Hypothalamus (tissue), 51 donors: ENCODE data around the gene LANCL1.

ENCODE experiments used
- DNase-seq, 51 donors: peaks; one replicate each; lab custom pipeline; 2025; lab: John Stamatoyannopoulos, UW

The LANCL1 gene, protein sequence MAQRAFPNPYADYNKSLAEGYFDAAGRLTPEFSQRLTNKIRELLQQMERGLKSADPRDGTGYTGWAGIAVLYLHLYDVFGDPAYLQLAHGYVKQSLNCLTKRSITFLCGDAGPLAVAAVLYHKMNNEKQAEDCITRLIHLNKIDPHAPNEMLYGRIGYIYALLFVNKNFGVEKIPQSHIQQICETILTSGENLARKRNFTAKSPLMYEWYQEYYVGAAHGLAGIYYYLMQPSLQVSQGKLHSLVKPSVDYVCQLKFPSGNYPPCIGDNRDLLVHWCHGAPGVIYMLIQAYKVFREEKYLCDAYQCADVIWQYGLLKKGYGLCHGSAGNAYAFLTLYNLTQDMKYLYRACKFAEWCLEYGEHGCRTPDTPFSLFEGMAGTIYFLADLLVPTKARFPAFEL

DNA sequence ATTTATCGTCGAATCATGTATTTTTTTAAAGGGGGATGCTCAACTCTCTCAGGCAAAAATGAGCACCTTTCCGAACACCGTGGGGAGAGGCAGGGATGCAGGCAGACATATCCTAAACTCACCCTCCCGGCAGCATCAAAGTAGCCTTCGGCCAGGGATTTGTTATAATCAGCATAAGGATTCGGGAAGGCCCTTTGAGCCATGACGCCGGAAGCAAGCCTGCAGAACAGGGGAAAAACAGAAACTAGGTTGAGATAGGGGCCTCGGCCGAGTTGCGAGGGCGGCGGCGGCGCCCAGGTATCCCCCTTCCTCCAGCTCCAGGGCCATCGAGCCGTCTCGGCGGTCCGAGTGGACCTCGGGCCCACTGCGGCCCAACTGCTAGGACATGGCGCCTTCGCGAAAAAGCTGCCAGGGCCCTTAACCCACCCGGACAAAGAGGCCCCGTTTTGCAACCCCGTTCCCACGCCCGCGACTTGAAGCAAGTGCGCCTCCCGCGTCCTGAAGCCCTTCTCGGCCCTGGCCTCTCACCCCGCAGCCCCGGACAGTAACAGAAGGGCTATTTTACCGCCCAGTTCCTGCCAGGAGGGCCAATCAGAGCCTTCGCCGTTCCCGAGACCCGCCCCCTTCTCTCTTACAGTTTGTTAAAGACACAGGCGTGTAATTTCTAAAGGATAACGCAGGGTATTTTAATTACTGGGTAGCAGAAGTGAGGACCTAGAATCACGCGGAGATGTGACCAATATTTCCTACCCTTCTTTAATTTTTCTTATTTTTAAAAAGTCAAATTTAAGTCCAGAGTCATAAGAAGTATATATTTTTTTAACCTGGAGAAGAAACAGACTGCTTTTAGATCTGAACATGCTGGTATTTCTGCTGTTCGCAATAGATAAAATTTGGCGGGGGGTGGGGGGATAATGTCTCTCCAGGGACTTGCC lies at the start of gene LANCL1:
LANCL1 (minus strand) TSS at position 566 of the 935 bp plus-strand sequence; CDS start at position 203, 363 bp downstream.
- peak; percentile 48 to 97 (median 89) for DNase-seq

DNA sequence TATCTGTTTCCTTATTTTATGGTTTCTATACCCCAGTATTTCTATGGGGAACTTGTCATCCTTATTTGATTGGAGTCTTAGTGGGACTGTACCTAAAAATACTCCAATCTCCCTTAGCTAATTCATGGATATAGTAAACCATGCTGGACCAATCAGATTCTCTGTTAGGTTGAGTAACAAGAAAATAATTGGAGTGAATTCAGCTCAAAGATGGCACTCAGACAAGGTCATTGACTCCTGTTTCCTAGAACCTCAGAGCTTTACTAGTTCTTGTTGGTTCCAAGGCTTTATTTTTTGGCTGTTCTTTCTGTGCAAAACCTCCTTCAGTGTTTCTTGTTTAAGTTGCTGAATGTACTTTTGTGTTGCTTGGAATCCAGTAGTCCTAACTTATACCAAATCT lies 48.0 kb upstream of the LANCL1 start:
- DNase-seq = no peak

DNA sequence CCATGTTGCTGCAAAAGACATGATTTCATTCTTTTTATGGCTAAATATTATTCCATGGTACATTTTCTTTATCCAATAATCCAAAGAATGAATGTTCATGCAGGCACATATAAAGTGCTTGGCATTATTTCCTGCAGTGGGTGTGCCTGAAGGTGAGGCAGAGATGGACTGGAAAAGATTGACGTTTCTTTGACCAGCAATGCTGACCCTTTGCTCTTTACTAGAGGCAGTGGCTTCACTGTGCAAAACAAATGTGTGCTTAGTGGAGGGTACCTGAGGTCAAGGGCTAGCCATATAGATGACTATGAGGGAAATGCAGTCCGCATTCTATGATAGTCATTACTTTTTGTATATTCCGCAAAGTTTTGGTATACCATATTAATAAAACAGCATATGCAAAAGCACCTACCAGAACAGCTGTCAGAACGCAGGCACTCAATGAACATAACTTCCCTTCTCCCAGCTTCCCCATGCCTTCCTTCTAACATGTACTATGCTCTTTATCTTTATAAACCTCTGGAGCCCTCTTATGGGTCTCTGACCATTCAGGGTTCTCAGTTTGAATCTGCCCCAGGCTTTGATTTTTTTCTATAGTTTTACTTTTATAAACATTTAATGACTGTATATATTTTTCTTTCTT lies 47.2 kb upstream of the LANCL1 start:
- DNase-seq = no peak

DNA sequence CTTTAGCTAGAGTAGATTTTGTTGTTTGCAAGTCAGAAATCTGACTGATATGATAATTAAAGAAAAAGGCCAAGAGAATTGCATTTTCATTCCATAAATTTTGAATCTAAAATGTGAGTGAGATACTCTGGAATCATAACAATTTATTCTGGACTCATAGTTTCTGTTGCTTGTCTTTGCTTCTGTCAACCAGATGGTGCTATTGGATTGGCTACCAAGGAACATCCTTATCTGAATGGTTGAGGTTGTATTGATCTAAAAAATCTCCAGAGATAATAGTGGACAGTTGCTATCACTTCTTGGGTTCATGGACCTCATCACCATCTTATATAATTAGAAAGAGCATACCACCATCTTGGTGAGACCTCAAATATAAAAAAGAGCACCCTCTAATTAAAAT lies 45.8 kb upstream of the LANCL1 start:
- DNase-seq = no peak

DNA sequence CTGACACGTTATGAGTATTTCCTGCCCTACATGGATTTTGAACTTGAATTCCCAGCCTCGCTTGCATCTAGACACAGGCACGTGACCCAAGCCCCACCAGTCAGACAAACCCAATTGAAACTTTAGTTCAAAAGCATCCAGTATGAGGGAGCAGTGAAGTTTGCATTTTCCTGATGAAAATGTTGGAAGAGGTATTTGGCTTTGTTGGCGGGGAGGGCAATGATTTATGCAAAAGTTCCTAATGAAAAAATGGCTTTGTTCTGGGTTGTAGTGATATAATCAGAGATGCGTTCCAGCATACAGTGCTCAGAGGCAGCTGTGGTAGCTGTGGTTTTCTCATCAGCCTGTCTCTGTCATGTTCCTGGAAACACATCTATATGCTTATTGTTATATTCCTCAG lies 43.0 kb upstream of the LANCL1 start:
- DNase-seq = peak in 8 of 51 donors; percentile 5 to 62 (median 20)

DNA sequence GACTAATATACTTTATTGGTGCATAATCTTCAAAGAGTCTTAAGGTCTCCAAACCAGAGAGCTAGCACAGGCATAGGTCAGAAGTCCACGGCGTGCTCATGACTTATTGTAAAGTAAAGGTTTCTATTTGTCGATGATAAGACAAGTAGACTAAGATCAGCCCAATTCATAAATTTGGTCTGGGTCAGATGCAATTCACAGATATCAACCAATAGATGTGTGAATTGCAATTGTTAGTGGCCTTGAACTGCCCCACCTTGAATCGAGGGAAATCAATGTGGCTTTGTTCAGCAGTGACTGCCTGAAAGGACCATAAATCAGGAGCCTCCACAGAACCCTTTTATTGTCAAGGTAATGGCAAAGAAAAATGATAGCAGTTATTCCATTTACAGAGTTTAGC lies 40.7 kb upstream of the LANCL1 start:
- DNase-seq = no peak

DNA sequence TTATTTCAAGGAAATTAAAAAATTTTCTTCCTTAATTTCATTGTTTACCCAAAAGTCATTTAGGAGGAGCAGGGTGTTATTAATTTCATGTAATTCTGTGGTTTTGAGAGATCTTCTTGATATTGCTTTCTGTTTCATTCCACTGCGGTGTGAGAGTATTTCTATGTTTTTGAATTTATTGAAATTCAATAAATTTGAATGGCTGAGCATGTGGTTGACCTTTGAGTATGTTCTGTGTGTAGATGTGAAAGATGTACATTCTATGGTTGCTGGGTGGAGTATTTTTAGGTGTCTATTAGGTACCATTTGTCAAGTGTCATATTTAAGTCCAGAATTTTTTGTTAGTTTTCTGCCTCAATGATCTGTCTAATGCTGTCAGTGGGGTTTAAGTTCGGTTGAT lies 39.4 kb upstream of the LANCL1 start:
- DNase-seq = no peak

DNA sequence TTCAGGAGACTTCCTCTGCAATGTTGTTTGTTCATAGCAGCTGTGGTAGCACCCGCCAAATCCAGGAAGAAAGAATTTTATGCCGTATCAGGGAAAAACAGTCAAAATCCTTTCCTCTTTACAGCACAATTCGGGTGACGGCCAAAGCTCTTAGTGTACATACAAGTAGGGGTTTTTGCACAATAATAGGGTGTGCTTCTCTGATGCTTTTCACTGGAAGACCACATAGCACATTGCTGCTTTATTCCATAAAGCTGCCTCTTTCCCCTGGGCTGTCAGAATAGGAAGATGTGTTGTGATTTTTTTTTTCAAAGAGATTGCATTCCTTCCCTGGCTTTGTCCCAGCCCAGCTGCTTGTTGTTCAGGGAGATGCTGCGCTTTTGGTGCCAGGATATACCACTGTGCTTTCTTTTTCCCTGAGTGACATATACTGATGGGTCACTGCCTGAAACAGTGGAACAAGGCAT lies 27.2 kb upstream of the LANCL1 start:
- peak in 34 of 51 donors; percentile 3 to 91 (median 54) for DNase-seq

DNA sequence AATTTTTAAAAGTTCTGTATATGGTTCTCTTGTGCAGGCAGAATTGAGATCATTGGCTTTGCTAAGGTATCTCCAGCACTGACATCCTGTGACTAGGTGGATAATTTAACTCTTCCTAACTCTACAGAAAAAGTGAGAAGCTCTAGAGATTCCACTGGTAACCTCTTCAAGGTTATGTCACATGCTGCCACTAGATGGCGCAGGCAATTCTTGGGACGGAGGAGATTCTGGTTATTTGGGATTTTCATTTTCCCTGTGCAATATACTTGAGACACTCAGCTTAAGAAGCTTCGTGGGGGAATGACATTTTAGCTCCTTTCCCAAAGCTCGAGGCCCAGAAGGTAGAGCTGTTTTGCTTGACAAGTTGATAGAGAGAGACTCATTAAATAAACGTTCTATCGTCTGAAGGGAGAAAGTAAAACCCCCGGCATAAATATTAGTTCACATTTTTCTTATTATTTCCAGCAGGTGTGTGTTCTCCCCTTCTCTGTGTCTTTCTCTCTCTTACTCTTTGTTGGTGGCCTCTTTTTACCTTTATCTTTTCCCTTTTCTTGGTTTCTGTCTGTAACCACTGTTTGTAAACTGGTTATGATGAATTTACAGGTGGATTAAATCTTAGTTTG lies 26.6 kb upstream of the LANCL1 start:
- DNase-seq = peak in 38 of 51 donors; percentile 3 to 80 (median 41)

DNA sequence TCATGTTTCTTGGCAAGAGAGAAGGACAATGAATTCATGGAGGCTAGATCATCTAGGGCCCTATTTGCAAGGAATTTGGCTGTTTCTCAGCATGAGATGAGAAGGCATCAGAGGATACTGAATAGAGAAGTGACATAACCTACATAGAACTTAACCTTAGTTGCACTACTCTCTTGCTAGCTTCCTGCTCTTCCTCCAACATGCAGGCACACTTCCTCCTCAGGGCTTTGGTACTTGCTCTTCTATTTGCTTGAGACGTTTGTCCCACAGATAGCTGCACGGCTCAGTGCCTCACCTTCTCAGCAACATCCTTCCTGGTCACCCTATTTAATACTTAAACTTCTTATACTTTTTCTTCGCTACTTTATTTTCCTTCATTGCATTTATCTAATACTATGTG lies 20.0 kb upstream of the LANCL1 start:
- DNase-seq = no peak

DNA sequence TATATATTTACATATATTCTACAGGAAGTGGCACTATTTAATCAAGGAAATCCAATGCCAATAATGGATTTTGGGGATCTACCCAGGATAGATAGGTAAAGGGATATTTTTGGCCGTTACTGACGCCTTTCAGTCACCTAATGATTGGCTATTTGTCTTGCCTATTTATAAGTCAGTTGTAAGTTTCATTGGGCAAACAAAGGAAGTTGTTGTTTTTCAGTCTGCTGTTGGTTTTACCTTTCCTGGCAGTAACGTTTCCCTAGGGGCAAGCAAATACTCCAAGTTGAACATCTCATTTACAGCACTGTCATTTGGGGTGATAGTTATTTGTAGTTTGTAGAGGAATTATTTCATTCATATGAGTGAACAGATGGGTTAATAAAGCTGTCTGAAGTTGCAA lies 17.0 kb upstream of the LANCL1 start:
- no peak for DNase-seq

DNA sequence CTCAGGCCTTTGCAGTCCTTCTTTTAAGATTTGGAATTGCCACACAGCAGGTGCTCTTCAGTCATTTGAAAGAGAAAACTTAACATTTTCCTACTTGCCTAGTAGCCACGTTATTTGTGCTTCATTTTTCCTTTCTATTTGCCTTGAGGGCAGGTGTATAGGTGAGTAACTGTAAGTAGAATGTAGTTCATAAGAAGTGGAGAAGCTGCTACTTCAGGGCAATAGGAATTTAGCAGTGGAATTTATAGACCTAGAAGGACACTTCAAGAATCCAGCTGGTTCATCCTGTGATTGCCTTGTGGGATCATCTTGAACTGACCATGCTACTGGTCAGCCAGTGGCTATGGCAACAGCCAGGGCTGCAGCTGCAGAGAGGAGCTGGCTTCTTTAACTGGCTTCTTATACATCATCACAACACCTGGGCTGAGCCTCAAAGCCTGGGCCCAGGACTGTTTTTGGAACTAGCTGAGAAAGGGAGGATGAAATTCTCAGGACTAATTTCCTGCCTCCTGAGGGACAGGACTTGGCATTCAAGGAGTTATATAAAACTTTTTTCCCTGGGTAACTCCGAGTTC lies 5.1 kb upstream of the LANCL1 start:
- DNase-seq = no peak

DNA sequence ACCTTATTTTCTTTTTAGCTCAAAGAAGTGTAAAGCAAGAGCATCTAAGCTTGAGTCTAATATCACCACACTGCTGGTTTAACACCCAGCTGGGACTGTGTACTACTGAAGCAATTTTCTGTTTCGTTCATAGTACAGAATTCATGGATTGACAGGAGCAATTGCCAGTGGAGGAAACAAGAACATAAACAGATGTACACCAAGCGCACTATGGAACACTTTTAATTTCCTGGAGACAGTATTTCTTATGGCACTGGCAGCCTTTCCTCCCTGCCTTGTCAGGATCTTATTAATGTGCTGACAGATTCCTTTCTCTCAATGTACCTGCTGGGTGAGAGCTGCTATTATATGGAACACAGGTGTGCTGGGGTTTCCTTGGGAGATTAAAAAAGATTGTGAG lies 4.2 kb upstream of the LANCL1 start:
- DNase-seq = no peak

DNA sequence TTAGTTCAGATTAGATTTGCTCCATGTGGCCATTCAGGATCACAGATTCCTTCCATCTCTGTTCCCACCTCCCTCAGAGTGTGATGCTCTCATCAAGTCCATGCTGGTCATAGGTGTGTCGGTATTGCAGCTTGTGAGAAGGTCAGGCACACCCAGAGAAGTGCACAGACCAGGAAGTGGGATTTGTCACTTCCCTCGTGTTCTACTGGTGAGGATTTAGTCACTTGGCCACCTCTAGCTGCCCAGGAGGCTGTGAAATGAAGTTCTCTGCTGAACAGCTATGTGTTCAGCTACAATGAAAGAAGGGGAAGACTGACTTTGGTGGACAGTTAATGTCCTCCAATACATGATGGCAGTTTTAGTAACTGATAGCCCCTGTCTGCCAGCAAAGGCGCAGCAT lies 3.5 kb upstream of the LANCL1 start:
- no peak for DNase-seq

DNA sequence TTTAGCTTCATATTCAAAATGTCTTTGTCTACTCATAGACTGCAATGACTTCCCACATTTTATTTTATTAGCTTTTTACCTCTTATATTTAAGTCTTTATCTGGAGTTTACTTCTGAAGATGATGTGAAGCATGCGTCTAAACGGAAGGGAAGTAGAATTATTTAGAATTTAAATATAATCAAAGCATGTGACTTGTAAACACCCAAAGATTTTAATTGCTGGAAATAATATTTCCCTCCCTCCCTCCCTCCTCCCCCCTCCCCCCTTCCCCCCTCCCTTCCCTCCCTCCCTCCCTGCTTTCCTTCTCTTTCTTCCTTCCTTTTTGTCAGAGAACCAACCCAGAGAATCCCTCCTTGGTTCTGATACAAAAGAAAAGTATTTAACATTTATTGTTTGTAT lies 2.1 kb upstream of the LANCL1 start:
- no peak for DNase-seq

DNA sequence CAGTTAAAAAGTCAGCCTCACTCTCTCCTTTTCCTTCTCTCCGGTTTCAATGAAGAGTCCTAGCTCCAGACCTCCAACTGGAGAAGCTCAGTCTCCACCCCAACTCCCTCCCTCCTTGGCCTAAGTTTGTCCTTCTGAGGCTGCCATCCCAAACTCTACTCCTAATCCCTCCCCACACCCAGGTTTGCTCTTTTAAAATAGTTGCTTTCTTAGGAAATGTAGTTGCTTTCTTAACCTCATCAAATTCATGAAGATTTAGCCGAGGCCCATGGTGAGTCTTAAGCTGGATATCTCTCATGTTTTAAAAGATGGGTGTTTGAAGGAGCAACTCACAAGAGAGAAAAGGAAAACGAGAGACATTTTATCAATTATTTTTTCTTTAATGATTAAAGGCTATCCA lies 937 bp upstream of the LANCL1 start:
- DNase-seq = peak in 7 of 51 donors; percentile 4 to 65 (median 9)

DNA sequence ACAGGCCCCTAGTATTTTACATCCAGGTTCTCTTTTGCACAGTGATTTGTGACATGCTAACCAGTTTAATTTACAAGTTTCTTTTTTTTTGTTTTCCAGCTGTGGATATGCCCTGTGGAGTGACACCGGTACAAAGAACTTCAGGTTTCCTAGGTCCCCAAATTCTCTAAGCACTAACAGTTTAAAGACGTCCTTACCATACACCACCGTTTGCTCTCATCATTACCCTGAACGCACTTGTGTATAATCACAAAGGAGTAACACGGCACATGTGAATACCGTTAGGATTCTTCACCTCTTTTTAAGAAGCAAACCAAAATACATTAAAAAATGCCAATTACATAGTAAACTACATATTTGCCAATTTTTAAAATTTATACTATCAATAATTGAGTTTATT lies 853 bp downstream of the LANCL1 start:
- no peak for DNase-seq

DNA sequence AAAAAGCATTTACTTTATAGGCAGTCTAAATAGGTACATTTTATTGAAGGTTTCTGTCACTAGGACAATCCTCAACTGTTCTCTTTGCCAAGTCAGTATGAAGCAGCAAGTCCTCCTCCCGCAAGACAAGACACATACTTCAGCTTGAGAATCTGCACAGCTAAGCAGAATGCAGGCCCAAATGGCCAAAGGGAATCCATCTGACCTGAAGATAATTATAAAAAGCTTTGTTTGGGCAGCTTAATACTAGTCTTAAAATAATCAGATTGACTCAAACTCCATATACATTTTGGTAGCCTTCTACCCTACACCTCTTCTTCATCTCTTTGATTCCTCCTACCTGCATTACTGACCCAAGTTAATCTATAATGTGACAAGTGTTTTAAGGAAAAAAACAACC lies 1.8 kb downstream of the LANCL1 start:
- DNase-seq = no peak

DNA sequence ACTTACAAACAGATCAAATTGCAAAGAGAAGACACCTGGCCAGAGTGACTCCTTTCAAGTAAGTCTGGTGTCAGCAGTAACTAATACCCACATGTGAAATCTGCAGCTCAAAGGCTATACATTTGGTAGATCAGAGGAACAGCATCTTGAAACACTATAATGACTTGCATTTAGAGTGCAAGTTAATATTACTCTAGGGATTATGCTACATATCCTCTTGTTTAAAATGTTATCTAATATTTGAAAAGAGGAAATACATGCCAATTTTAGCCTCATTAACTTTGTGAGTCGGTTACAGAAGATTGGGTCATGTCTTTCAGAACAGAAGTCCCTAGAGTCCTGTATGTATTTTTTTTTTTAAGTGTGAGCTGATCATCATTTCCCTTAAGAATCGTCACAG lies 15.2 kb downstream of the LANCL1 start:
- no peak for DNase-seq
